ENCODE data around the gene DOK1.

The DOK1 gene

DNA sequence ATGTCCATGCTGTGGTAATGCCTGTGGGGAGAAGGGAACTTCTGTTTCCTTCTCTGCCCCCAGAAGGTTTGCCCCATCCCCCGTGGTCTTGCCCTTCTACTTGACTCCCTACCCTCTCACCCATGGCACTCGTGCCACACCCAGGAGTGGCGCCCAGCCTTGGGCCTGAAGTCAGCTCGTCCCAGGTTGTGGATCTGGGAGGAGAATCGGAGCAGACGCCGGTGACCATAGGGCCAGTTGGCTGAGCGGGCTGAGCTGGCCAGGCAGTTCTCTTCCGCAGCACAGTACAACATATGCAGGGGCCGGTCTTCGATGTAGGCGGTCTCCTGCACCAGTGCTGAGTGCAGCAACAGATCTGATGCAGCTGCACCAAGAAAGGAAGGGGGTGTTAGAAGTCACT, 20.1 kb upstream of the DOK1 start:
- Mint-ChIP-seq H3K4me1 (peaks cover 18% of the 10 kb centered on the region), H3K9me3 (no peaks in the 10 kb centered on the region), H3K27me3 (peaks cover 4% of the 10 kb centered on the region), H3K36me3 (peaks cover 12% of the 10 kb centered on the region), H3K4me3 (no peak overlapping the region), H3K27ac (no peak overlapping the region)

GRCh38 chr2:74535440-74535965, 19.0 kb upstream of the DOK1 start:
- Mint-ChIP-seq H3K36me3 (peaks cover 12% of the 10 kb centered on the region), H3K9me3 (no peaks in the 10 kb centered on the region), H3K27ac (no peak overlapping the region), H3K4me1 (peaks cover 18% of the 10 kb centered on the region), H3K27me3 (peaks cover 5% of the 10 kb centered on the region), H3K4me3 (no peak overlapping the region)

DNA sequence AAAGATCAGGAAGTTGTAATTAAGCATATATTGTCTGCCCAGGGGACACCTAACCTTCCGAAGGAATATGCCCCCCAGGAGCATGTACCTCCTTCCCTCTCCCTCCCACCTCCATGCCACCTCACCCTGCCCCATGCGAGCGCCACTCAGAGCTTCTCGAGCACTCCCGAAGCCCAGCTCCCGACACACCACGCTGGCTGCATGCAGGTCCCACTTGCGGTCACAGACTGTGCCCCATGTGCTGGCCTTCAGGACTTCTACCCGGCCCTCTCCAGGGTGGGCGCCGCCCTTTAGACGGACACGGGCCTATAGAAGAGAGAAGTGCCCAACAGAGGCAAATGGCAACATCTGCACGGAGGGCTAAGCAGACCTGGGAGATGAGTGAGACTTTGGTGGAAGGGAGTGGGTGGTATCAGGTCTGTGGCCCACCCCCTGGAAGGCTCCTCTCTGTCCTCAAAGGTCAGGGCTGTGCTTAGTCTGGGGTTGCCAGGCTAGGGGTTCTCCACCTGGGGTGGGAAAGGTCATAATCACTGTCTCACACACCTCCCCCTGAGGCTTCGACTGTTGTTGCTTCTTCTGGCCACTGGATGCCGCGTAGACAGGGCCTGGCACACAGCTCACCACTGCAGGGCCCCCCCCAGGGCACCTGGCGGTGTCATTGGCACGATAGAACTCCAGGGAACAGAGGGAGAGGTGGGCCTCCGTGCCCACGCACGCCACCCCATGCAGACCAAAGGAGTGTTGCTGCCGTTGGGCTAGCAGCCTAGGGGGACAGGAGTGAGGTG, 18.2 kb upstream of the DOK1 start:
- H3K36me3 Mint-ChIP-seq: peaks cover 8% of the 10 kb centered on the region
- H3K27ac Mint-ChIP-seq: no peak overlapping the region
- H3K4me1 Mint-ChIP-seq: peaks cover 10% of the 10 kb centered on the region
- H3K9me3 Mint-ChIP-seq: no peaks in the 10 kb centered on the region
- H3K4me3 Mint-ChIP-seq: no peak overlapping the region
- H3K27me3 Mint-ChIP-seq: peaks cover 5% of the 10 kb centered on the region

GRCh38 chr2:74537140-74537539, 17.4 kb upstream of the DOK1 start:
- peaks cover 5% of the 10 kb centered on the region for H3K27me3 Mint-ChIP-seq

GRCh38 chr2:74538881-74539339, 15.6 kb upstream of the DOK1 start:
- Mint-ChIP-seq H3K27me3 (peaks cover 10% of the 10 kb centered on the region), H3K36me3 (no peaks in the 10 kb centered on the region), H3K9me3 (no peaks in the 10 kb centered on the region), H3K4me3 (no peak overlapping the region), H3K27ac (no peak overlapping the region), H3K4me1 (no peaks in the 10 kb centered on the region)

More at GRCh38 chr2:74537140-74537539, 17.4 kb upstream of the DOK1 start:
- Mint-ChIP-seq H3K4me1 (peaks cover 4% of the 10 kb centered on the region), H3K36me3 (peaks cover 6% of the 10 kb centered on the region), H3K27ac (no peak overlapping the region), H3K9me3 (no peaks in the 10 kb centered on the region), H3K4me3 (no peak overlapping the region)

- Mint-ChIP-seq H3K4me1 (no peaks in the 10 kb centered on the region), H3K4me3 (no peak overlapping the region), H3K27ac (no peak overlapping the region), H3K36me3 (no peaks in the 10 kb centered on the region), H3K9me3 (no peaks in the 10 kb centered on the region), H3K27me3 (peaks cover 10% of the 10 kb centered on the region)
These were observed 14.2 kb upstream of the DOK1 start for GRCh38 chr2:74540291-74540690.

DNA sequence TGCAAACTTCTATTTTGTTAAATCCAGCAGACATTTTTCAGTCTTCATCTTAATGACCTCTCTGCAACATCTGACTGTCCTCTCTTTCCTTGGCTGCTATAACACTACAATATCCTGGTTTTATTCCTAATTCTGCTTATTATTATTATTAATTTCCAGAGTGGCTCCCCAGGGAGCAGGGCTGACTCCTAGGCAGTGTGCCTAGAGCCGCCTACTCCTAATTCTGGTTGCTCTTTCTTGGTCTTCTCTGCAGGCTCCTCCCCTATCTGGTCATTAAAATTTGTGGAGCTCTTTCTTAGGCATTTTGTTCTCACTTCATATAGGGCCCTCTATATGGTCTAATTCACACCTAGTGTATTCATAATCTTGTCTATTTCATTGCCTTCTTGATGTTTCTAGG, 11.5 kb upstream of the DOK1 start:
- peaks cover 18% of the 10 kb centered on the region for H3K27me3 Mint-ChIP-seq
- H3K9me3 Mint-ChIP-seq: no peaks in the 10 kb centered on the region
- H3K4me3 Mint-ChIP-seq: no peak overlapping the region
- no peaks in the 10 kb centered on the region for H3K36me3 Mint-ChIP-seq
- peaks cover under 1% of the 10 kb centered on the region for H3K4me1 Mint-ChIP-seq
- H3K27ac Mint-ChIP-seq: no peak overlapping the region

DNA sequence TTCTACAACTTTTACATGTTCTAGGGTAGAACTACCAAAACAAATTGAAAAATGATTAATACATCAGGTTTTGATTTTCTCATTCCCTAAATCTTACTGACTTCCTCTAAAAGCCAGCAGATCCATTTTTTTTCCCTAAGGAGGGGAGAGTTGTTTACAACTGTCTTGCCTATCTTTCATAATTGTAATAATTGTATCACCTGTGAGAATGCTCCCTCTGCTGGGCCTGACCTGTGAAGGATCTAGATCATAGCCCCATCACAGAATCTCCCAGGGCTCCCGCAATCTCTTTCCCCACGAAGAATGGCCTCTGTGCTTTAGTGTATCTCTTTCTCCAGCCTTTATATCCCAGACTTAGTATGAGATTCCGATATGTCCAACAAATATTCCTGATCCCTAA, 9.9 kb upstream of the DOK1 start:
- Mint-ChIP-seq H3K4me1 (peaks cover 7% of the 10 kb centered on the region), H3K9me3 (no peaks in the 10 kb centered on the region), H3K27me3 (peaks cover 22% of the 10 kb centered on the region), H3K36me3 (no peaks in the 10 kb centered on the region), H3K27ac (no peak overlapping the region), H3K4me3 (no peak overlapping the region)

- H3K9me3 Mint-ChIP-seq: no peaks in the 10 kb centered on the region
- peaks cover 7% of the 10 kb centered on the region for H3K4me1 Mint-ChIP-seq
- H3K27me3 Mint-ChIP-seq: peaks cover 31% of the 10 kb centered on the region
- no peaks in the 10 kb centered on the region for H3K36me3 Mint-ChIP-seq
- H3K4me3 Mint-ChIP-seq: no peak overlapping the region
- no peak overlapping the region for H3K27ac Mint-ChIP-seq
These were observed 8.5 kb upstream of the DOK1 start for GRCh38 chr2:74546004-74546403.

DNA sequence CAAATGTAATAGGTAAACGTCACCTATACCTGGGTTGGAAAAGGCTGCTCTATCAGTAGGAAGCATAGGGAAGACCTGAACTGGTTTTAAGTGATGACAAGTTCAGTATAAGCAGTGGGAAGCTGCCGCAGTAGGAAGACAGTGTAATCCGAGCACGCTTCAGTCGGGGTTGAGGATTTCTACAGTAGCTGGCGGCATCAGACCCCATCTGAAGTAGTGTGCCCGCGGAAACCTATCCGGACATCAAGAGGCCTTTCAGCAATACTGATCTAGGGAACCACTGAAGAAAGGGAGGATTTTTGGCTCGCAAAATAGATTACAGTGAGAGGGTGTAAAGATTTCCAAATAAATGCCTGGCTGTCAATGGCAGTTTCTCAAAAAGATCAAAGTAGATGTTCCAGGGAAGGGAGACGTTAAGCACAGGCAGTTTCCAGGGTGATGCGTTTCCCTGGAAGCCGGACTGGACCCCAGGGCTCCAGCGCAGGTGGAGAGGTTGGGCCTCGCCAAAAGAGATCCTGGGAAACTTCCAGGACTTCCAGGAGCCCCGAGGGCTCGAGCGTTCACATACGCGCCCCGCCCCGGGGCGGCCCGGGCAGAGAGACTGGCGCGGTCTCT, 6.1 kb upstream of the DOK1 start:
- Mint-ChIP-seq H3K27me3 (peaks cover 33% of the 10 kb centered on the region), H3K4me3 (peak overlapping the region; percentile 83), H3K27ac (no peak overlapping the region), H3K4me1 (peaks cover 7% of the 10 kb centered on the region), H3K36me3 (no peaks in the 10 kb centered on the region), H3K9me3 (no peaks in the 10 kb centered on the region)

GRCh38 chr2:74548900-74549826, 5.4 kb upstream of the DOK1 start:
- H3K27me3 Mint-ChIP-seq: peaks cover 33% of the 10 kb centered on the region

DNA sequence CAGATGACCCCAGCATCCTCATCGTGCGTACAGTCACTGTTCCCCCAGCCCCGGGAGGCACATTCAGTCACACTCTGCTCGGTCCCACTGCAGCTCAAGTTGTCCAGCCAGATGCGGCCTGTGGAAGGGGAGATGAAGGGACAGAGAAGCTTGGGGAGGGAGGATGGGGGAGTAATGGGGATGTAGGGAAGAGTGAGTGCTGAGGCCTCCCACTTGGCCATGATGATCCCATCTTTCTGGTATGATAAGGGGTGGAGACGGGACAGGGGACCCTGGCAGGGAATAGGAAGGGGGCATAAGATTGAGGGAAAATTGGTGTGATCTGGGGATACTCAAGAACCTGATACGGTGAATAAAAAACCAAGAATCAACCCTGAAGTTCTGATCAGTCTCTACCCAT, 4.3 kb upstream of the DOK1 start:
- Mint-ChIP-seq H3K9me3 (no peaks in the 10 kb centered on the region), H3K4me1 (peaks cover 10% of the 10 kb centered on the region), H3K36me3 (no peaks in the 10 kb centered on the region), H3K27me3 (peaks cover 33% of the 10 kb centered on the region), H3K4me3 (peak overlapping the region; percentile 56), H3K27ac (no peak overlapping the region)

More at GRCh38 chr2:74548900-74549826, 5.4 kb upstream of the DOK1 start:
- peak overlapping the region; percentile 45 for H3K4me3 Mint-ChIP-seq
- peaks cover 7% of the 10 kb centered on the region for H3K4me1 Mint-ChIP-seq
- H3K27ac Mint-ChIP-seq: no peak overlapping the region
- no peaks in the 10 kb centered on the region for H3K36me3 Mint-ChIP-seq
- no peaks in the 10 kb centered on the region for H3K9me3 Mint-ChIP-seq

DNA sequence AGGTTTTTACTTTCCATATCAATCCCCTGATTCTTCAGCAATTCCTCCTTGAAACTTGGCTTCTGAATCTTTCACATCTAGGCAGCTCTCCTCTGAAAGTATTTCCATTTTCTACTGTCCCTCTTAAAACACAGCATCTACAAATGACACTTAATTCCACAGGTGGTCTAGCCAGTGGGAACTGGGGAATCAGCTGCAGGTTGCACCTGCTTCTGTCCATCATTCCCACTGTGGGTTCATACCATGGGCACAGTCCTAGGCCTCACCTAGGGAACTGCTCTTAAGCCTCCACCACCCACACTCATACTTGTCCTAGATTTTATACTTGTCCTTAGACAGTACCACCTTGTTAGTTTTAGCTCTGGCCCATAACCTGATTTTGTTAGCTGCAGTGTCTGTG, 3.0 kb upstream of the DOK1 start:
- H3K27ac Mint-ChIP-seq: peak overlapping the region; percentile 10

GRCh38 chr2:74551942-74552913, 2.3 kb upstream of the DOK1 start:
- Mint-ChIP-seq H3K36me3 (no peaks in the 10 kb centered on the region), H3K27ac (no peak overlapping the region), H3K27me3 (peaks cover 31% of the 10 kb centered on the region), H3K9me3 (no peaks in the 10 kb centered on the region), H3K4me3 (peak overlapping the region; percentile 55), H3K4me1 (peaks cover 16% of the 10 kb centered on the region)

More for the DNA sequence above, 3.0 kb upstream of the DOK1 start:
- H3K36me3 Mint-ChIP-seq: no peaks in the 10 kb centered on the region
- no peak overlapping the region for H3K4me3 Mint-ChIP-seq
- H3K9me3 Mint-ChIP-seq: no peaks in the 10 kb centered on the region
- peaks cover 33% of the 10 kb centered on the region for H3K27me3 Mint-ChIP-seq
- H3K4me1 Mint-ChIP-seq: peaks cover 16% of the 10 kb centered on the region

Data from activated naive CD4-positive, alpha-beta T cell treated with anti-CD3 and anti-CD28 coated beads, Interleukin-2, amount 50 U/mL, for 24 hours (primary cell).